ENCODE results near the gene PHACTR2. TPM values are rescaled to one million over a fixed set of nuclear protein-coding genes. Genes with fewer than 3 reads are reported as not detected.

PHACTR2 gene
- total RNA-seq, 1 experiment from 2014 or later = 27.6 TPM

- no peak for DNase-seq (ENCODE audit: low read depth, low spot score)
- RAD21 ChIA-PET (ENCODE audit: low non-redundant PET in 1 of 2, low total read pairs in 2 of 2, uncharacterized antibody in 2 of 2, unreplicated experiment in 2 of 2) = no interaction called here
- Histone ChIP-seq H3K4me3 (replicated peaks in 1 of 2; ENCODE audit: low read depth in 1 of 2, low read length in 2 of 2) (no peak overlapping the region), H3K27me3 (ENCODE audit: insufficient read depth, low read length) (no peaks in the 10 kb centered on the region), H2AFZ (ENCODE audit: low read depth, low read length, poor library complexity, severe bottlenecking) (no peak overlapping the region), H3K27ac (ENCODE audit: low read depth, low read length) (no peak overlapping the region), H3K4me1 (ENCODE audit: control insufficient read depth in 1 of 2, insufficient read depth in 2 of 2, low read length in 2 of 2) (peaks cover 3 to 4% of the 10 kb centered on the region in 2 experiments; a peak in 3 of 4 replicates), H3K9ac (ENCODE audit: low read length) (no peak overlapping the region), H3K79me2 (ENCODE audit: insufficient read depth, low read length) (no peaks in the 10 kb centered on the region), H4K20me1 (ENCODE audit: insufficient read depth) (no peaks in the 10 kb centered on the region), H3K36me3 (ENCODE audit: control insufficient read depth in 1 of 2, insufficient read depth in 2 of 2, low read length in 2 of 2) (no peaks in the 10 kb centered on the region; a peak in 1 of 4 replicates), H3K9me2 (ENCODE audit: insufficient read depth) (no peaks in the 10 kb centered on the region), H3K4me2 (ENCODE audit: low read length) (no peak overlapping the region), H3K9me3 (ENCODE audit: control insufficient read depth in 1 of 2, insufficient read depth in 1 of 2, low read depth in 1 of 2, low read length in 2 of 2) (no peaks in the 10 kb centered on the region)
- POLR2A ChIA-PET = no interaction called here
- CTCF ChIA-PET = no interaction called here
- intact Hi-C loops (cut with micrococcal nuclease) = no loop called here
- TF ChIP-seq SRF (IDR thresholded peaks at IDR 0.05; ENCODE audit: low read depth) (no peak), TCF7L2 (IDR thresholded peaks at IDR 0.05; ENCODE audit: borderline replicate concordance, extremely low read depth, insufficient read depth, insufficient read length) (no peak), RAD21 (IDR thresholded peaks at IDR 0.05; ENCODE audit: low read depth) (no peak), JUND (IDR thresholded peaks at IDR 0.05) (no peak), EZH2 (IDR thresholded peaks at IDR 0.05) (no peak), ZFX (IDR thresholded peaks at IDR 0.05) (no peak), SIN3A (IDR thresholded peaks at IDR 0.05; ENCODE audit: low read depth) (no peak), CEBPB (IDR thresholded peaks at IDR 0.05; ENCODE audit: low read depth) (no peak), CTCF (IDR thresholded peaks at IDR 0.05 in 2 of 3, conservative IDR thresholded peaks at IDR 0.05 in 1 of 3; ENCODE audit: borderline replicate concordance in 1 of 3, insufficient read depth in 1 of 3, low read depth in 2 of 3, low read length in 2 of 3) (no peak), ZNF274 (IDR thresholded peaks at IDR 0.05; ENCODE audit: low read depth, low read length) (no peak), POLR2A (IDR thresholded peaks at IDR 0.05; ENCODE audit: borderline replicate concordance, extremely low read depth, insufficient read depth, insufficient read length) (no peak), SP1 (IDR thresholded peaks at IDR 0.05; ENCODE audit: low read depth) (no peak)
- no TSS peak for BruUV-seq (replicated peaks)
- no peak for ATAC-seq
Measured at GRCh38 chr6:143807103-143807772, 129.5 kb downstream of the PHACTR2 start.
